Dermis blood vessel endothelial cell (primary cell): Measurements from ENCODE around the gene TRHDE. TPM values are rescaled to one million over a fixed set of nuclear protein-coding genes. Genes with fewer than 3 reads are reported as not detected.

ENCODE experiments used
- DNase-seq: peaks from one replicate; pipeline ENCODE4 v3.0.0; 2010
- total RNA-seq: library from RNA; depleted of rRNA; stranded (reverse); fragments of >200 nt; gene quantifications from 2 replicates; pipeline ENCODE4 v1.2.3, GENCODE V29; 2014

Gene TRHDE
- total RNA-seq, 1 donor from 2014 or later, result 0.51 TPM

DNA sequence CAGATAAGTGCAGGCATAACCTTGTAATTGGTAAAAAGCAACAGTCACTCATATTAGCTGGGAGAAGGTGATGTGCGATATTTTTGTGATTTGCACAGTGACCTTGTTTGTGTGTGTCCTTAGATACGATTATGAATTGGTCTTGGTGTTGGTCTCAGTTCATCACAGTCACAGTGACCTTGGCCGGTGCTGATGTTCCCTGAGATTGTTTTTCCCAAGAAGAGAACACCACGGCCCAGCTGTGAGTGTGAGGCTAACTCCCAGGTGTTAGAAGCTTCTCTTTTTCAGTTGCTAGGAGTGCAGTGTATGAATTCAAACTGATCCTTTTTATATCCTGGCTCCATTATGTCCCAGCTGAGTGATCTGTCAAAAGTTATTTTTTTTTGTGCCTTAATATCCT lies 46.2 kb downstream of the TRHDE start:
- DNase-seq, result no peak

DNA sequence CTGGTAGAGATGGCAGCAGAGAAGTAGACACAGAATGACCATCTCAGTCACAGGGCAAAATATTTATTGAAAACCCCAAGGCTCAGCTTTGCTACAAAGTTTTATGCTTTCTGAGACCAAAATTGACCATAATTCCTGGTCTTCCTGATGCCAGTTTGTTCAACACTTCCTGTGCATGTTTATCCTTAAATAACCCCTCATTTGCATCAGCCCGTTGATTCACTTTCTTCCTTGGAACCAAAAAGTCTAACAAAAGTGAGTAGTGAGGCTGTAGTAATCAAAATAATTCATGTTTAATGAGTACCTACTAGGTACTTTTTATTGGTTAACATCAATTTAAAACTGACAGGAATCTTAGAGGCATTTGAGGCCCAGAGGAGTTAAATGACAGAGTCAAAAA lies 51.7 kb downstream of the TRHDE start:
- DNase-seq, result no peak

DNA sequence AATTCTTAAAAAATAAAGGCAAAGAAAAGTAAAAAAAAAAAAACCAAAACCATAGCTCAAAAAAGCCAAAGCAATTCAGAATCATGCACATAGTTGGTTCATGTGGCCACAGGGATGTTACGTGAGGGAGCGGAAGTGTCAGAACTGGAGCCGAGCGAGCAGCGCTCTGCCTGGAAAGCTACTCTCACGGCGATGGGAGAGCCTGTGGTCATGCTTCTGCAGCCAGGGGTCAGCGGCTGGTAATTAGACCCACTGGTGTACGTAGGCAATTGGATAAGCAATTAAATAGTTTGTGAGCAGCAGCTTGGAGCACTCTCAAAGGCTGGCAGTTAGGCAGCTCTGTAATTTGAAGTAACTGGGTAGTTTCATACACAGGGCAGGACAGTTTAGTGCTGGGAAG lies 58.1 kb downstream of the TRHDE start:
- no peak for DNase-seq

DNA sequence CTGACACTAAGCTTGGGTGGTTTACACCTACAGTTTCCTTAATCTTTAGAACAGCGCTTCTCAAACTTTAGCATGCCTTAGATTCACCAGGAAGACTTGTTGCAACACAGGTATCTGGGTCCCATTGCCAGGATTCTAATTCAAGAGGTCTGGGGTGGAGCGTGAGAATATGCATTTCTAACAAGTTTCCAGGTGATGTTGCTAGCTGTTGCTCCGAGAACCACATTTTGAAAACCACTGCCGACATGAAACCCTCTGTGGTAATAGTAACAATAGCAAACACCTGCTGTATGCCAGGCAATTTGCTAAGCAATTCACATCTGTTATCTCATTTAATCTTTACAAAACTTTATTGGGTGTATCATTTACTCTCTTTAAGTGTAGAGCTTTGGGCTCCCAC lies 58.6 kb downstream of the TRHDE start:
- no peak for DNase-seq

DNA sequence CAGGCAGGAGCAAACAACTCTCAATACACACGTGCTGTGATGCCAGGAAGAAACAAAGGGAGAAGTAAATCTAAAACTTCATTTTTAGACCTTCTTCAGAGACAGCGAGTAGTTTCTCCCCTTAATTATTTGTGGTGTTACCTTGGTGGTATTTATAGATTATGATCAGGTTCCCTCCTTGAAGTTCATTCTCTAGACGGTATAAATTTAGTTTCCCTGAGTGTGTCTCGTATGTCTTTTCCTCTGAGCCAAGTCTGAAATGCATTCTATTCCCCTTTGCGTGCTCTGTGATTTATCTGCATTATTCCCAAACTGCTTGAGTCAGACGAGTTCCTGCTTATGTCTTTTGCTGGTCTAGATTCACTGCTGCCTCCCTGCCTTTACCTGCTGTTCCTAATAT lies 65.2 kb downstream of the TRHDE start:
- DNase-seq, result no peak

DNA sequence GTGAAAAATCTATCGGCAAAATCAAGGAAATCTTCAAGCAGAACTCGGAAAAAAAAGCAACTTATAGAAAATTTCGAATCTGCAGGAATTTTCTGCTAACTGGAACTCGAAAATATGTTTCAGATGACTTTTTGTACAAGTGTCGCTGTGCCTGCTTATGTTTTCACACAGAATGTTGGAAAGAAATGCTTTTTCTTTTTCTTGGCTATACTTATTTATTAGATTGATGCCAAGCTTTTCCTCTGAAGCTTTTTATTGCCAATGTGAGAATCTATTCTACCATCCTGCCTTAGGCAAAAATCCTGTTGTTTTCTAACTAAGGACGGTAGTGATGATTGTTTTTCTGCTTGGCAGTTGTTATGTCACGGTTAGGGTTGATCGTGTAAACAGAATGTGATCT lies 65.8 kb downstream of the TRHDE start:
- no peak for DNase-seq

DNA sequence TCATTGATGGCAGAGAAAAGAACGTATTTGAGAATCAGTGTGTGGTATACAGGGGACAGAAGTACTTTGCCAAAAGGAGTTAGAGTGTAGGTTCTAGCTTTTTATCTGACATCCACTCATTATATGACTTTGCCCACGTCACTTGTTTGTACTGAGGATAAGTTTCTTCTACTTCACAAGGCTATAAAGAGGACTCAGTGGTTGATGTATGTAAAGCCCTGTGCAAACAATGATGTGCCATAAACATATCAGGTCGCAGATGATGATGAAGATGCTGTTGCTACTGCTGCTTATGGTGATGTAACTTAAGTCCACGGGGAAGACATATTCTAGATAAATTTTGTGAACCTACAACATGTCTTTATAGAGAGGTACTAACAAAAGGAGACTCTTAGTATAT lies 66.3 kb downstream of the TRHDE start:
- no peak for DNase-seq

DNA sequence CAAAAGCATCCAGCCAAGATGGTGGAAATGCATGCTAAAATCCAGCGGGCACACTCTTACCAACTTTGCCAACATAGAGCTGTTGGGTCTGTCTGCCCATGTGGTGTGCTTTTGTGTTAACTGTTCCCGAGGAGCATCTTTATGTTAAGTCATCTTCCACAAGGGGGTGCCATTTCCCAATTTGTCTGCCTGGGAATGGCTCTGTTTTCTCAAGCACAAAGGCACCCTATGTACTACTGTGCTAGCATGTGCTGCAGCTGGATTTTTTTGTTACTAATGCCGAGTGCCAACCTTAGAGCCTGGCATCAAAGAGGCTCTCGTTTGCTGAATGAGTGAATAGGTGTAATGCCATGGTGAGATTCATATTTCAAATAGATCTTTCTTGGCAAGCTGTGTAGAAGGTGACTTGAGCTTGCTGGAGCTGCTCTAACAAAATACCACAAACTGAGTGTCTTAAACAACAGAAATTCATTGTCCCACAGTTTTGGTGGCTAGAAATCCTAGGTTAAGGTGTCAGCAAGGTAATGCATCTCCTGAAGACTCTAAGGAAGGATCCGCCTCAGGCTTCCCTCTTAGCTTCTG lies 74.3 kb downstream of the TRHDE start:
- DNase-seq, result peak; percentile 41

DNA sequence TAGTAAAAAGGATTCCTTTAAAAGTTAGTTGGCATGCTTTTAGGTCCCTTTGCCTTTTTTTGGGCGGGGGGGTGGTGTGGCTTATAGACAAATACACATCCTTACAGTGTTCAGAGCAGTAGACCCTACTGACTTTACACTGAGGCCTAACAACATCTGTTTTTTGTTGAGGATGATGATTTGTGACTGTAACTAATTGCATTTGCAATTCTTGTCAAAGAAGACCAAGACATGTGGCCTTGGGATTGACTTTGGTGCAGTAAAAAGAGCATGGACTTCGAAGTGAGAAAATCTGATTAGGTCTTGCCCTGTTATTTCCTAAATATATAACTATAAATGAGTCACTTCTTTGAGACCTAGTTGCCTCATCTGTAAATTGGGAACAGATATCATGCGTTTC lies 77.3 kb downstream of the TRHDE start:
- DNase-seq, result no peak

DNA sequence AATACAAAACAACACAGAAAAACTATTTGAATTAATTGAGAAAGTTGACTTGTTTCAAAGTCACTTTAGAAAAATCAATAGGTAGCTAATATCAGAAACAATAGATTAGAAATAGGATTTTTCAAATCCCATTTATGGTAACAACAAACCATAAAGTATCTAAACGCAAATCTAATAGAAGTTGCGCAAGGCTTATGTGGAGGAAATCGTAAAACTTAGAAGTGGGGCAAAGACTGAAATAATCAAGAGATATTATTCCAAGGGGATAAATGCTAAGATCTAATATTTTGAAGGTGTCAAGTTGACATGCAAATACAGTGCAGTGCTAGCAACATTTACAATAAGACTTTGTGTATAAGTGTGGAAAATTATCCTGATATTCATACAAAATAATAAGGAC lies 87.2 kb downstream of the TRHDE start:
- DNase-seq, result no peak

DNA sequence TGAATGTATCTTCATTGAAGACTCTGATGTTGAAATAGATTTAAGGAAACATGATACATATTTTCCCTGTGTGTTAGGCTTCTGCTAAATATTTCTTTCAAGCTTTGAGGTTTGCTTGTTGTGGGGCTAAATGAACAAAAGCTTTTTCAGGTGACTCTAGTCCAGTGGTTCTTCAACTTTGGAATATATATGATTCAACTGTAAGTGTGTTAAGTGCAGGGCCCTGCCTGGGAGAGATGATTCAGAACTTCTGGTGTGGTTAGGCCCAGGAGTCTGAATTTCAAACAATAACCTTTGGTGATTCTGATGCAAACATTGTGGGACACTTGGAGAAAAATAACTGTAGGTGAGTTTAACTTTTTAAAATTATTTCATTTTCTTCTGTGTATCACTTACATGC lies 93.0 kb downstream of the TRHDE start:
- DNase-seq, result no peak

DNA sequence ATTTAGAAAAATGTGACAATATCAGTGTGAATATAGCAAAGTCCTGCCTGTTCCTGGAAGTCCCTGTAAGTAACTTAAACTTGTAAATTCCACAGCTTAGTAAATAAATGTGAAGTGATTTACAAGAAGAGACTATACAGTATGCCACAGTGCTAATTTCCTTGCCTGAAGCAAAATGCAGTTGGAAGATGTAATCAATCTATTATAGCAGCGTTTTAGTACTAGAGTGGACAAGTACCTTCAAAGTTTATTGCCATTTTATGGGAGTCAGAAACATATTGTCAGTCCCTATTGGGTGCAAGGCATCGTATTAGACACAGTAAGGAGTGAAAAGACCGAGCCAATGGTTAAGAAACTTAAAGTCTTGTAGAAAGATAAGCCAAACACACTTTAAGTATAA lies 94.1 kb downstream of the TRHDE start:
- no peak for DNase-seq

DNA sequence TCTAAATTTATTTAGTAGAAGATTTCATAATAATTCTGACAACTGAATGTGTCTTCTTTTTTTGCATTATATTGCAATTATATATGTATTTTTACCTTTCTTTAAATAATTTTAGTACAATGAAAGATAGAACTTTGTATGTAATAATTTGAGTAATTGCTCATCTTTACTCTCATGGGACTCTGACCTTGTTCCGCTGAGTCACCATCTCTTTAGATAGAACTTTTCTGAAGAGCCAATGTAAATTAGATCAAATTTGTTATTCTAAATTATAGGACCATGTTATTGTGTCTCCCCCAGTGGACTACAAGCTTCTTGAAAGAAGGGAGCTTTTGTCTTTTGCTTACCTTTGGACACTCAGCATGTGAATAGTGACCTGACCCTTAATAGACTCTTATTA lies 96.1 kb downstream of the TRHDE start:
- DNase-seq, result no peak

DNA sequence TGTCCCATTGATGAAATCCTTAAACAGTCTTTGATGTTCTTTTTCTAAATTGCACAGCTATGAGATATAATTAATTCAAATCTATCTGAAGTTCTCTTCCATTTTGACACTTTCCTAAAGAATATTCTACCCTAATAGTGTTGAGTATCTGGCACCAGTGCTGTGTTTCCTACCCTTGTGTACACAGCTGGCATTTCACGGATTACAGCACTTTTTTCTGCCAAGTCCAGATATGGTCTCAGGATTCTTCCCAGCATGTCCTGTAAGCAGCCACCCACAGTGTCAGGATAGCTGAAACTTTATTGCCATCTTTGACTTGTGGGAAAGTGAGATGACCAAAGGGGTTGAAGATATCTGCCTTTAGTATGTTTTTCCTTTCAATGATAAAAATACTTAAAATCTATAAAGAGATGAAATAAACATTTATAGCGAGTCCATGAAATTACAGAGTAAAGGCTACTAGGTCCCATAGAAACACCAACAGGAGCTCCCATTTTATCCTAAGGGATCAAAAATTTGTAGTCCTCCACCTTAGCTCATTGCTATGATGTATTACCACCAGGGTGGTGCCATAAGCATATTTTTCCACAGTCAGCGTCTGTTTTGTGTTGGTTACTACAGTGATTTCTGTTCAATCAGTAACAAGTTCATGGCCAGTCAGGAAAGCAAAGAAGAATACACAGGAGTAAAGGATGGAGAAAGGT lies 96.7 kb downstream of the TRHDE start:
- no peak for DNase-seq

DNA sequence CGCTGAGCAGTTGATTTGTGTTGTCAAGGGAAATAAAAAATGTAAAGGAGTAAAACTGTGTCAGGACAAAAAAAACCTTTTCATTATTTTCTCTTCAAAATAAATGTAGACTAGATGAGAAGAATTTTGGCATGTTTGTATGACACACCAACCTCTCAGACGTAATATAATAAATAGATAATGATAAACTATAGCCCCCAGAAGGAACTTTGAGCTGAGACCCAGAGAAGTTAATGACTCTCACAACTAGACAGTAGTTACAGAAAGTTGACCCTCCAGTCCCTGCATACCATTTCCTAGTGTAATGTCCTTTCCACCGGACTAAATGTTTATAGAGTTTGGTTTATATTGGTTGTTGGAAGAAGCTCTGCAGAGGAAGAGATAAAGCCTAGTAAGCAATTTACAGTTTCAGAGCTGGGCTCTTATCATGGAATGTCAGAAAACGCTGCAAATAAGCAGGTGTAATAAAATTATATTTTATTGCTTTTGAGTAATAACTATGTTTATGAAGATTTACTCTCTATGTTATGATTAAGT lies 97.3 kb downstream of the TRHDE start:
- no peak for DNase-seq

DNA sequence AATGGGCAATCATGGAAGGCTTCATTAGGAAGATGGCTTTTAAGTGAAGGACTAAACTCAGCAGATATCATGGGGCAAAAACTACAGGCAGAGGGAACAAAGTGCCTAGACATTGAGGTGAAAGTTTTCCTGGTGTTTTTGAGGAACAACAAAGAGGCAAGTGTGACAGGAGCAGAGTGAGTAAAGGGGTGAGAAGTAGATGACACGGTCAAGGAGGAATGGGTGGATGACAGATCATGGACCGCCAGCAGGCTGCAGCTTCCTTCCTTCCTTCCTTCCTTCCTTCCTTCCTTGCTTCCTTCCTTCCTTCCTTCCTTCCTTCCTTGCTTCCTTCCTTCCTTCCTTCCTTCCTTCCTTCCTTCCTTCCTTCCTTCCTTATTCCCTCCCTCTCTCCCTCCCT lies 108.3 kb downstream of the TRHDE start:
- DNase-seq, result no peak

DNA sequence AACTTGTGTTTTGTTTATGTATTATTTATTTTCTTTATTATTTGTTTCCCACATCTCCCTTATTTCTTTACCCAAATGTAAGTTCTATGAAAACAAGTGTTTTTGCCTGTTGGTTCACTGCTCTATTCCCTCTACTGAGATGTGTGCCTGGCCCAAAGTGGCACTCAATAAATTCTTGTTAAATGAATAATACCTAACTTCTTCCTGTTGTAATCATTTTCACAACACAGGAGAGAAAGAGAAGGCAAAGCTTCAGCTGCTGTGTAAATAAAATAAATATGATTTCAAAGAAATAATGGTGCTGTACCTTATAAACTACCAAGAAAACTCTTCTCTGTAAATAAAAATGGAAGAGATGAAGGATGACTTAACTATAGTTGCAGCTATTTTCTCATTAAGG lies 116.2 kb downstream of the TRHDE start:
- DNase-seq, result no peak

DNA sequence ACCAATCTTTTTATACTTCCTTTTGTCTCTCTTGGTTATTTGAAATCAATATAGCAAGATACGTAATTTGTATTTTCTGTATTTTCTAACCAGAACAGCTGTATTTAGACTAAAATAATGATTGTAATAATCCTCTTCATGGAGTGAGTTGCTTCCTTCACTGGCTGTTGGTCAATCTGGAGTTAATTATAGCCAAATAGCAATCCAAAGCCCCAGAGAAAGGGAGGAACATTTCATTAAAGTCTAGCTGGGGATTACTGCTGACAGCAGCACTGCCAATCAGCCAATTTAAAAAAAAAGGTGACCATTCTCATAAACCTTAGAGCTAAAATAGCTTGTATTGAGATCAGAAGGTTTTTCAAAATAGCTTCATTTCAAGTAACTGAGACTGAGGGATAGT lies 118.0 kb downstream of the TRHDE start:
- DNase-seq, result no peak

DNA sequence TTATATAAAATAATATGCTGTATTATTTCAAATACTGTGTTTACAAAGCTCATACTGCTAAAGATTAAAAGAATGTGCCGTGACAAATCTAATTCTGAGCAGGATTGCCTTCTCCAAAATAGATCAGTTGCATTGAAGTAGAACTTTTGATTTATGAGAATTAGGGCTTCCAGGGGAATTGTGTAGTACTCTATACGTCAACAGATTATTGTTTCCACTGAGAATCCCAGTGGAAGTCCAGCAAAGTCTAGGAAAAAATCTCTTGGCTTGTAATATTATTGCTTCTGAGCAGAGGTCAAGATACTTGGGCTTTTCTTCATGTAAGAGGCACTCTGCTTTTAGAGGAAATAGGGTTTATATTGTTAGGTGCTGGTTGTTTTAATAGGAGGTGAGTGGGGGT lies 133.9 kb downstream of the TRHDE start:
- no peak for DNase-seq

DNA sequence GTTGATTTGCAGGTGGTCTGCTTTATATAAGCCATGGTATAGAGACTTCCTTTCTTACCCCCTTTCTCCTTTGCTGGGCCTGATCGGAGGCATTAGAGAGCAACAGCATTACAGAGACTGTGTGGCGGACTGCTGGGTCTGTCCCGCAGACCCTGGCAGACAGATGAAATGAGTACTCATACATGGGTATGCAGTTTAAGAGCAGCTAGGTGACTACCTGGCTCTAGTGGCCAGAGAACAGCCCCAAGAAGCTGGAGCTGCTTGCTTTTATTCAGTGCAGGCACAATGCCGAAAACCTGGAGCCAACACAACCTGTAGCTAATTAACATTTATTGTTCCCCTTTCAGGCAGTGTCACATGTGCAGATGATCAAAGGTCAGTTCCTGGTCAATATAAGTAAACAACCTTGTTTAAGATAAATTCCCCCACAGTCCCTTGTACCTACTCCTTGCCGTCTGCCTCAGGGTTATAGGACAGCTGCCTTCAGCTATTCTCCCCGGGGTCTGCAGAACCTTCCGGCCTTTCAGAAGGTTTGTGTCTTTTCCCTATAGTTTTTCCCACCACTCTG lies 160.0 kb downstream of the TRHDE start:
- DNase-seq, result no peak

DNA sequence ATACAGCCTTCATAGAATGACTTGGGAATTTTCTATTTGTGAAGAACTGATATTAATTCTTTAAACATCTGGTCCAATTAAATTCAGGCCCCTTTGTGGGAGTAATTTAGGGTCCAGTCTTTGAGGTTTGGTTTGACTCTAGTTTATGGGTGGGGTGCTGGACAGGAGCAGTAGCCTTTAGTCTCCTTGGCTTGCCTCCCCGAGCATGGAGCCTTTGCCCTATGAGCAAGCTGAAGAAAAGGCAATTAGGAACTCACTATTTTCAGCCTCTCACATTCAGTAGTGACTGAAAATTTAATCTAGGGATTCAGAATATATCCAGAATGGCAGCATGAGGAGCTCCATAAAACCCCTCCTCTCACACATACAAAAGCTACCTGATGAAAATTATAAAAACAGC lies 161.1 kb downstream of the TRHDE start:
- no peak for DNase-seq

DNA sequence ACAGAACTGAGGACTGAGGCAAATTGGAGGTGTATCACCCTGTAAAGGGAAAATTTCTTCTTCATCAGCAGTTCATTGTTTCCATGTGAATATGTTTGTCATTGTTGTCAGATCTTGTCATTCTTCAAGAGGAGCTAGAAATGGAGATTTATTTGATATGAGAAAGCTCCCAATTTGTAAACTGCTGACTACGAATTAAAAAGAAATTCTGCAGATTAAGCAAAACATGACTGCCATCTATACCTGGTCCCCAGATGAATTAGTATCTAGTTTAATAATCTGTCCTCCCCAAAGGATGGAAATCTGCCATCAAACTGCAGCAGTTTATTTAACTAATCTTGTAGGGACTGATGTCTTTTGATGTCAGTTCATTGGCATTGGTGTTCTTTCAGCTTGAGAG lies 162.8 kb downstream of the TRHDE start:
- DNase-seq, result no peak

DNA sequence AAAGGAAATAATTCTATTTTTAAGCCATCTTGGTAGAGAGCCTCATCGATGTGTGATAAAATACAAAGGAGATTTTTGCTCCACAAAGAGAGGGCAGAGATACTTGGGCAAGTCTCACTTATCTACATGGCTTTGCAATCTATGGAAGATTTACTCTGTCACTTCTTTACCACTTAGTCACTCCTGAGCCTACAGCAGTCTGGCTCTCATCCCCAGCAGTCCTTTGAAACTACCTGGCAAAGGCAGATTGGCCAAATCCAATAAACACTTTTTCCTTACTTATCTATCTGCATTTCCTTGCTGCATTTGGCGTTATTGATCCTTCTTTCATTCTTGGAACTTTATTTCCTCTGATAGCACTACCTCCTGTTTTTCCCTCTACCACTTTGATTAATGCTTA lies 170.0 kb downstream of the TRHDE start:
- DNase-seq, result no peak

DNA sequence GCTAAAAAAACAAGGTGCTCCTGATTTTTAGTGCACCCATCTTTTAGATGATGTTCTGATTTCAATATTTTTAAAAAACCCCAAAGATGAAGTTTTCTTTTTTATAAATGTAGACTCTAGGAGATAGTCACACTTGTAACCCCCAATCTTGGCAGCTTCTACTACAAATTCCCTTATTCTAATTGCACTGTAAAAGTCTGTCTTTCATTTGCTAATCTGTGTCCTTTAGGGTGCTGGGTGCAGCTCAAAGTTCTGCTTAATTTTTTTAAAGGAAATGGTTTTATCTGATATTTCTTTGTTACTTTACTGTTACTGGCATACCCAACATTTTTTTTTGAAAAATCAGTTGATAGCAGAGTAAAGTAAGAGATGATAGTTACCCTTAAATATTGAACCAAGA lies 172.0 kb downstream of the TRHDE start:
- no peak for DNase-seq

DNA sequence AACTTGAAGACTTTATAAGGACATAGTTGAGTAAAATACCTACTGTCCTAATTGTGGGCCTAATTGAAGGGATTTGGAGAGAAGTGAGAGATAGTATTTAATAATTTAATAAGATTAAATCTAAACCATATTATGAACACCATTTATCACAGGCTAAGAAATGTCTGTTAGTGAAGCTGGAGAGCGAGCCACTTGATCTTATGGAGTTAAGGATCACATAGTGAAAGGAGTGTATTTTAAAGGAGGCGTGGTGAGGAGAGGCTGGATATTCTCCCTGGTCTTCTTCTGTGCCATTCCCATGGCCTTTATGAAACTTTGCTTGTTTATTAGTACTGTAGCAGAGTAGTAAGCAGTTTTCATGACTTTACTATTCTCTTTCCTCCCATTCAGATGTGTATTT lies 172.4 kb downstream of the TRHDE start:
- DNase-seq, result no peak
